Measurements from ENCODE around the gene TRPM3.

GRCh38 chr9:70816316-70816715 lies 305.1 kb downstream of the TRPM3 start:
- TF ChIP-seq FOXJ3 (CRISPR knock-in tag; IDR thresholded peaks at IDR 0.05; ENCODE audit: borderline replicate concordance): no peak
- no peak for TF ChIP-seq ESRRA (CRISPR knock-in tag; IDR thresholded peaks at IDR 0.05; ENCODE audit: borderline replicate concordance)
- no peak for TF ChIP-seq MAX (CRISPR knock-in tag; IDR thresholded peaks at IDR 0.05)
- no peak for TF ChIP-seq CREM (CRISPR knock-in tag; IDR thresholded peaks at IDR 0.05)
- TF ChIP-seq, protein P1, sequence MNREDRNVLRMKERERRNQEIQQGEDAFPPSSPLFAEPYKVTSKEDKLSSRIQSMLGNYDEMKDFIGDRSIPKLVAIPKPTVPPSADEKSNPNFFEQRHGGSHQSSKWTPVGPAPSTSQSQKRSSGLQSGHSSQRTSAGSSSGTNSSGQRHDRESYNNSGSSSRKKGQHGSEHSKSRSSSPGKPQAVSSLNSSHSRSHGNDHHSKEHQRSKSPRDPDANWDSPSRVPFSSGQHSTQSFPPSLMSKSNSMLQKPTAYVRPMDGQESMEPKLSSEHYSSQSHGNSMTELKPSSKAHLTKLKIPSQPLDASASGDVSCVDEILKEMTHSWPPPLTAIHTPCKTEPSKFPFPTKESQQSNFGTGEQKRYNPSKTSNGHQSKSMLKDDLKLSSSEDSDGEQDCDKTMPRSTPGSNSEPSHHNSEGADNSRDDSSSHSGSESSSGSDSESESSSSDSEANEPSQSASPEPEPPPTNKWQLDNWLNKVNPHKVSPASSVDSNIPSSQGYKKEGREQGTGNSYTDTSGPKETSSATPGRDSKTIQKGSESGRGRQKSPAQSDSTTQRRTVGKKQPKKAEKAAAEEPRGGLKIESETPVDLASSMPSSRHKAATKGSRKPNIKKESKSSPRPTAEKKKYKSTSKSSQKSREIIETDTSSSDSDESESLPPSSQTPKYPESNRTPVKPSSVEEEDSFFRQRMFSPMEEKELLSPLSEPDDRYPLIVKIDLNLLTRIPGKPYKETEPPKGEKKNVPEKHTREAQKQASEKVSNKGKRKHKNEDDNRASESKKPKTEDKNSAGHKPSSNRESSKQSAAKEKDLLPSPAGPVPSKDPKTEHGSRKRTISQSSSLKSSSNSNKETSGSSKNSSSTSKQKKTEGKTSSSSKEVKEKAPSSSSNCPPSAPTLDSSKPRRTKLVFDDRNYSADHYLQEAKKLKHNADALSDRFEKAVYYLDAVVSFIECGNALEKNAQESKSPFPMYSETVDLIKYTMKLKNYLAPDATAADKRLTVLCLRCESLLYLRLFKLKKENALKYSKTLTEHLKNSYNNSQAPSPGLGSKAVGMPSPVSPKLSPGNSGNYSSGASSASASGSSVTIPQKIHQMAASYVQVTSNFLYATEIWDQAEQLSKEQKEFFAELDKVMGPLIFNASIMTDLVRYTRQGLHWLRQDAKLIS (CRISPR knock-in tag; IDR thresholded peaks at IDR 0.05; ENCODE audit: borderline replicate concordance): no peak
- TF ChIP-seq CBFB (CRISPR knock-in tag; IDR thresholded peaks at IDR 0.05; ENCODE audit: low read depth): no peak
- no peak for TF ChIP-seq CTCF (IDR thresholded peaks at IDR 0.05)
- no peak for TF ChIP-seq NR2C2 (CRISPR knock-in tag; IDR thresholded peaks at IDR 0.05)
- TF ChIP-seq, protein P2, sequence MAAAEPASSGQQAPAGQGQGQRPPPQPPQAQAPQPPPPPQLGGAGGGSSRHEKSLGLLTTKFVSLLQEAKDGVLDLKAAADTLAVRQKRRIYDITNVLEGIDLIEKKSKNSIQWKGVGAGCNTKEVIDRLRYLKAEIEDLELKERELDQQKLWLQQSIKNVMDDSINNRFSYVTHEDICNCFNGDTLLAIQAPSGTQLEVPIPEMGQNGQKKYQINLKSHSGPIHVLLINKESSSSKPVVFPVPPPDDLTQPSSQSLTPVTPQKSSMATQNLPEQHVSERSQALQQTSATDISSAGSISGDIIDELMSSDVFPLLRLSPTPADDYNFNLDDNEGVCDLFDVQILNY (CRISPR knock-in tag; IDR thresholded peaks at IDR 0.05): no peak
- no peak for TF ChIP-seq ATF3 (CRISPR knock-in tag; conservative IDR thresholded peaks at IDR 0.05)
- no peak for TF ChIP-seq PREB (CRISPR knock-in tag; IDR thresholded peaks at IDR 0.05; ENCODE audit: borderline replicate concordance)
- no peak for TF ChIP-seq TCF7 (CRISPR knock-in tag; IDR thresholded peaks at IDR 0.05; ENCODE audit: low read depth)
- TF ChIP-seq ZSCAN18 (CRISPR knock-in tag; IDR thresholded peaks at IDR 0.05): no peak
- no peak for TF ChIP-seq SMAD3 (CRISPR knock-in tag; IDR thresholded peaks at IDR 0.05; ENCODE audit: borderline replicate concordance)

Data from WTC11 (cell line).